Left hindlimb (tissue), 1 donor: ENCODE measurements around the gene PLD4.
A peak's percentile ranks its signal among the peaks of the same experiment; 100 is the strongest.

Source experiments
- DNase-seq: peaks from one replicate; pipeline ENCODE4 v3.0.0-alpha.2; 2018

The PLD4 gene

GRCh38 chr14:104929268-104930230 lies 4.9 kb downstream of the PLD4 start:
- no peak for DNase-seq

GRCh38 chr14:104930526-104931303 lies 6.0 kb downstream of the PLD4 start:
- no peak for DNase-seq

GRCh38 chr14:104931304-104931770 lies 6.7 kb downstream of the PLD4 start:
- DNase-seq, result no peak

- DNase-seq, result no peak
These were observed 7.3 kb downstream of the PLD4 start for GRCh38 chr14:104931771-104932675.

- peak; percentile 93 for DNase-seq
These were observed 8.3 kb downstream of the PLD4 start for GRCh38 chr14:104932676-104933631.

GRCh38 chr14:104933746-104934733 lies 9.4 kb downstream of the PLD4 start:
- no peak for DNase-seq

GRCh38 chr14:104935026-104935650 lies 10.5 kb downstream of the PLD4 start:
- DNase-seq, result no peak

GRCh38 chr14:104935955-104936354 lies 11.3 kb downstream of the PLD4 start:
- DNase-seq, result no peak

- no peak for DNase-seq
These were observed 11.9 kb downstream of the PLD4 start for GRCh38 chr14:104936361-104937155.

GRCh38 chr14:104937161-104937560 lies 12.5 kb downstream of the PLD4 start:
- DNase-seq, result no peak

- no peak for DNase-seq
These were observed 13.2 kb downstream of the PLD4 start for GRCh38 chr14:104937694-104938365.

GRCh38 chr14:104938436-104938835 lies 13.8 kb downstream of the PLD4 start:
- DNase-seq, result no peak

GRCh38 chr14:104938960-104939359 lies 14.3 kb downstream of the PLD4 start:
- DNase-seq, result no peak

GRCh38 chr14:104939666-104940410 lies 15.2 kb downstream of the PLD4 start:
- no peak for DNase-seq

GRCh38 chr14:104940526-104941150 lies 16.0 kb downstream of the PLD4 start:
- DNase-seq, result no peak

GRCh38 chr14:104941508-104942365 lies 17.1 kb downstream of the PLD4 start:
- DNase-seq, result no peak
